Measurements from ENCODE around the gene MBNL2. TPM values are rescaled to one million over a fixed set of nuclear protein-coding genes. Genes with fewer than 3 reads are reported as not detected.

MBNL2 gene
- total and polyA plus RNA-seq, 10 of the 15 experiments (the other 5 are each of a cell fraction or from before 2014, with no cell fraction given): 1.6 to 9.7 (median 6.7) TPM

DNA sequence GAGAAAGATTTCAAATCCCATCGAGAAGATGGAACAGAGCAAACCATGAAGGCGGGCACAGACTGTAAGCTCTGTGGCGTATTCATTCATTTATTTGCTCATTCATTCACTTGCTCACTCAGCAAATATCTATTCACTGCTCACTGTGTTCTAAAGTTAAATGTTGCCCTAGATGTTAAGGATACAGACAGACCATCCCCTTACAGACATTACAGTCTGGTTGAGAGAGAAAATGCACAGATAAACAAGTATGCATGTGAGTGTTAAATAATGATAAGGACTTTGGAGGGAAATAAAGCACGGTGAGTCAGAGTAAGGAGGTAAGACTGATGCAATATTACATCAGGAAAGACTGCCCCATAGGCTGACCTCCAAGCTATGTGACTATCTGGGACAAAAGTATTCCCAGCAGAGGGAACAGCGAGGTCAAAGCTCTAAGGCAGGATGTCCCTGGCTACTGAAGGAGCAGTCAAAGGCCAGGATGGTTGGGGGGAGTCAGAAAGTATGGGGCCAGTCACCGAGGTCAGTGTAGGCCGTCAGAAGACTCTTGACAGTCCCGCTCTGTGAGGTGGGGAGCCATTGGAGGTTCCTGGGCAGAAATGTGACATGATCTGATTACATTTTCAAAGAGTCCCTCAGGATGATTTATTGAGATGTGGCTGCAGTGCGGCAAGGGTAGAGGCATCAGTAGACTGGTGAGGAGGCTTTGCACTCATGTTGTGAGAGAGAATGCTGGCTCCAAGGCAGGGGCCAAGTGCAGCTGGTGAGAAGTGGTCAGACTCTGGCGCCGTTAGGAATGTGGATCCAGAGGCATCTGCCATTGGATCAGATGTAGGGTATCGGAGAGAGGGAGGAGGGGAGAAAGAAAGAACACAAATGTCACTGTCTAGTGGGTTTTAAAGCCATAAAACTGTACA is 37.9 kb downstream of the MBNL2 start:
- intact Hi-C loops (cut with micrococcal nuclease; ENCODE audit: unreplicated experiment) (no loop called here), in situ Hi-C loops (cut with MboI) (no loop called here)
- H3K4me2 ChIP-seq (ENCODE audit: control insufficient read depth, insufficient read depth): no peak overlapping the region
- no peak overlapping the region for H2AFZ ChIP-seq (ENCODE audit: control insufficient read depth, low read depth, low read length)
- CTCF ChIA-PET: no interaction called here
- no peak overlapping the region for H3K27ac ChIP-seq (ENCODE audit: control insufficient read depth, insufficient read depth)
- SMC1A ChIA-PET (ENCODE audit: uncharacterized antibody, unreplicated experiment): no interaction called here
- no peak for FAIRE-seq
- H3K27me3 ChIP-seq (replicated peaks in 1 of 2; ENCODE audit: control insufficient read depth in 2 of 2, insufficient read depth in 2 of 2, low read length in 1 of 2): no peaks in the 10 kb centered on the region
- H3K4me3 ChIP-seq: no peak overlapping the region
- DNase-seq (ENCODE audit: low read depth, low spot score): no peak
- peaks cover 24% of the 10 kb centered on the region for H3K4me1 ChIP-seq (ENCODE audit: control insufficient read depth, insufficient read depth, low read length)
- BruUV-seq (replicated peaks): no TSS peak
- POLR2A ChIA-PET: interaction anchor here (1.1 kb wide), 1 partner anchor 33 kb away, joined by 3 read pairs; no protein-coding TSS in a partner anchor
- RAD21 ChIA-PET (ENCODE audit: unreplicated experiment): no interaction called here
- 97% methylated on average over 12 of the region's 12 CpGs for WGBS (ENCODE audit: insufficient coverage, insufficient replicate concordance, low lambda C conversion rate, missing lambda C conversion rate)
- TF ChIP-seq, protein P1, sequence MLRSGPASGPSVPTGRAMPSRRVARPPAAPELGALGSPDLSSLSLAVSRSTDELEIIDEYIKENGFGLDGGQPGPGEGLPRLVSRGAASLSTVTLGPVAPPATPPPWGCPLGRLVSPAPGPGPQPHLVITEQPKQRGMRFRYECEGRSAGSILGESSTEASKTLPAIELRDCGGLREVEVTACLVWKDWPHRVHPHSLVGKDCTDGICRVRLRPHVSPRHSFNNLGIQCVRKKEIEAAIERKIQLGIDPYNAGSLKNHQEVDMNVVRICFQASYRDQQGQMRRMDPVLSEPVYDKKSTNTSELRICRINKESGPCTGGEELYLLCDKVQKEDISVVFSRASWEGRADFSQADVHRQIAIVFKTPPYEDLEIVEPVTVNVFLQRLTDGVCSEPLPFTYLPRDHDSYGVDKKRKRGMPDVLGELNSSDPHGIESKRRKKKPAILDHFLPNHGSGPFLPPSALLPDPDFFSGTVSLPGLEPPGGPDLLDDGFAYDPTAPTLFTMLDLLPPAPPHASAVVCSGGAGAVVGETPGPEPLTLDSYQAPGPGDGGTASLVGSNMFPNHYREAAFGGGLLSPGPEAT (IDR thresholded peaks at IDR 0.05; ENCODE audit: low read depth): no peak
- TF ChIP-seq STAT1 (conservative IDR thresholded peaks at IDR 0.05): no peak
- TF ChIP-seq ZNF622 (IDR thresholded peaks at IDR 0.05): no peak
- no peak for TF ChIP-seq CUX1 (IDR thresholded peaks at IDR 0.05; ENCODE audit: insufficient replicate concordance, low read depth, low read length)
- peaks cover 2% of the 10 kb centered on the region; the same call in 1 of the 2 replicates for H3K79me2 ChIP-seq (ENCODE audit: control insufficient read depth, insufficient read depth, low read length)
- H3K9ac ChIP-seq (ENCODE audit: control insufficient read depth, insufficient read depth, low read length): no peak overlapping the region
- ATAC-seq: no peak
- H3K9me3 ChIP-seq (replicated peaks; ENCODE audit: control insufficient read depth, insufficient read depth, low read length): no peaks in the 10 kb centered on the region
- no peaks in the 10 kb centered on the region for H3K36me3 ChIP-seq (ENCODE audit: control insufficient read depth in 2 of 2, insufficient read depth in 2 of 2, low read length in 1 of 2)
- peaks cover 5% of the 10 kb centered on the region; the same call in 1 of the 2 replicates for H4K20me1 ChIP-seq (ENCODE audit: control insufficient read depth, insufficient read depth)

All from GM12878 (cell line).